ENCODE data around the gene NPTX1.

Gene NPTX1

DNA sequence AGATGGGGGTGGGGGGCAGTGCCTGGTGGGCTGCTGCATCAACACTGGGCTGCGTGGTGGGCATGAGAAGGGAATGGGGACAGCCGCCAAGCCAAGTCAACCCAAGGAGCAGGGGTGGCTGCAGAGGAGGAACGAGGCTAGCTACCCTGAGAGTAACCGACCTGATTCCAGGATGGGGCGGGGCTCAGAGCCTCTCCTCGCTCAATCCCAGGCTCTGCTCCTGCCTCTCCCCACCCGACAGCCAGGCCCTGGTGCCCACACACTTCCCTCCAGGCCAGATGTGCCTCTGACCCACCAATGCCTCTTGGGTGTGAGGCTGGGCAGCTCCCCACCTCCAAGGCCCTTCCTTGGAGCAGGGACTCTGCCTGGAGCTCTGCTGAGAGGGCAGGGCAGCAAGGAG lies 2.7 kb downstream of the NPTX1 start:
- no peak overlapping the region for H3K4me3 ChIP-seq (ENCODE audit: low read length)
- TF ChIP-seq CTCF (conservative IDR thresholded peaks at IDR 0.05; ENCODE audit: low read length): no peak
- no peak for DNase-seq (ENCODE audit: low read depth)

GRCh38 chr17:80472996-80473395 lies 3.4 kb downstream of the NPTX1 start:
- no peak overlapping the region for H3K4me3 ChIP-seq (ENCODE audit: low read length)
- DNase-seq (ENCODE audit: low read depth): no peak

GRCh38 chr17:80471922-80472321 lies 4.5 kb downstream of the NPTX1 start:
- no peak for DNase-seq (ENCODE audit: low read depth)
- H3K4me3 ChIP-seq (ENCODE audit: low read length): no peak overlapping the region

More at GRCh38 chr17:80472996-80473395, 3.4 kb downstream of the NPTX1 start:
- no peak for TF ChIP-seq CTCF (conservative IDR thresholded peaks at IDR 0.05; ENCODE audit: low read length)

GRCh38 chr17:80470603-80471002 lies 5.8 kb downstream of the NPTX1 start:
- no peak overlapping the region for H3K4me3 ChIP-seq (ENCODE audit: low read length)
- TF ChIP-seq CTCF (conservative IDR thresholded peaks at IDR 0.05; ENCODE audit: low read length): no peak
- DNase-seq (ENCODE audit: low read depth): no peak

More at GRCh38 chr17:80471922-80472321, 4.5 kb downstream of the NPTX1 start:
- TF ChIP-seq CTCF (conservative IDR thresholded peaks at IDR 0.05; ENCODE audit: low read length): no peak

GRCh38 chr17:80469667-80470066 lies 6.7 kb downstream of the NPTX1 start:
- TF ChIP-seq CTCF (conservative IDR thresholded peaks at IDR 0.05; ENCODE audit: low read length): no peak
- no peak for DNase-seq (ENCODE audit: low read depth)

GRCh38 chr17:80468781-80469493 lies 7.5 kb downstream of the NPTX1 start:
- no peak for DNase-seq (ENCODE audit: low read depth)
- TF ChIP-seq CTCF (conservative IDR thresholded peaks at IDR 0.05; ENCODE audit: low read length): no peak
- no peak overlapping the region for H3K4me3 ChIP-seq (ENCODE audit: low read length)

More at GRCh38 chr17:80469667-80470066, 6.7 kb downstream of the NPTX1 start:
- H3K4me3 ChIP-seq (ENCODE audit: low read length): no peak overlapping the region

DNA sequence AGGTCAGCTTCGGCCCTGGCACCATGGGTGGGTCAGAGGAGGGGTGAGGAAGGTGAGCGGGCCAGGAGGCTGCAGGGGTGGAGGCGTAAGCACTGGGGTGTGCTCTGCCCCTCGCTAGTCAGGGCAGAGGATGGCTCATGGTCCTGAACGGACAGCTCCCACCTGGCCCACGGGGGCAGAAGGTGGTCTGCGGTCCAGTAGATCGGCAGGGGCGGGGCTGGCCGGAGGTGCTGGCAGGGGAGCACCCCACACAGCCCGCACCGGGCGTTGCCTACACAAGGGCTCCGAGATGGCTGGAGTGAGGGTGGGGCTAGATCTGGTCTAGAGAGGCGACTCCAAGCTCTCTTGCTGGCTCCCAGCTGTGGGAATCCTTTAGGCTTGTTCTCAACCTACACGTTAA lies 8.2 kb downstream of the NPTX1 start:
- DNase-seq (ENCODE audit: low read depth): no peak
- H3K4me3 ChIP-seq (ENCODE audit: low read length): no peak overlapping the region
- no peak for TF ChIP-seq CTCF (conservative IDR thresholded peaks at IDR 0.05; ENCODE audit: low read length)
